Cardiac fibroblast (primary cell): Measurements from ENCODE around the gene SPATA33.

Experiments
- DNase-seq, 2 donors: peaks; one replicate each; pipeline versions ENCODE4 v3.0.0 to v3.0.0-alpha.2; 2010; ENCODE audit warnings: low read depth in 2 of 2
- H3K4me3 ChIP-seq, 2 donors: replicated peaks in 1 of 2; 1 replicate in 1 of 2; 2 replicates in 1 of 2; pipeline ENCODE4 v1.5.1; 2011; ENCODE audit warnings: low read depth in 2 of 2, low read length in 2 of 2, mild to moderate bottlenecking in 2 of 2, moderate library complexity in 1 of 2
- TF ChIP-seq, protein P1 (sequence below): IDR thresholded peaks from one replicate; pipeline ENCODE4 v1.5.1; 2011; ENCODE audit warnings: low read depth, mild to moderate bottlenecking, low read length, inconsistent platforms

Gene SPATA33

DNA sequence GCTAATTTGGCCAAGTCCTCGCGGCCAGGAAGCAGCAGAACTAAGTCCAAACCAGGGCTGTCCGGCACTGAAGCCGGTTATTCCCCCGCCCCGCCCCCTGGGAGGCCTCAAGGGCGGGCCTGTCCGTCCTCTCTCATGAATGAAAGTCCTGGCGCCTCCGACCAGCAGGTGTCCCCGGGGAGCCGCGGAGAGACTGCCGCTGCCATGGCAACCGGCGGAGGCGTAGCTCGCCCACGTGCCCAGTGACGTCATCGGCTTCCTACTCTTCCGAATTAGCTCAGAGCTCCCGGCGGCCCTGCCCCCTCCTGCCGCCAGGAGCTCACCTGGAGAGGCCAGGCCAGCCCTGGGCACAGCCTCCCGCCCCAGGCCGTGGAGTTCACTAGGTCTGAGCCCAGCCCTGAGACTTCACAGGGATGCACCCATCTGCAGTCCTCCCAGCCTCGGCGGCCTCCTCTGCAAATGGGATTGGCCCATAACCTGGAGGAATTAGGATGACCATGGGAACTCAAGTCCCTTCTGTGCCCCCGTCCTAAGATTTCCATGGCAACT, 42.5 kb downstream of the SPATA33 start:
- TF ChIP-seq, protein P1, sequence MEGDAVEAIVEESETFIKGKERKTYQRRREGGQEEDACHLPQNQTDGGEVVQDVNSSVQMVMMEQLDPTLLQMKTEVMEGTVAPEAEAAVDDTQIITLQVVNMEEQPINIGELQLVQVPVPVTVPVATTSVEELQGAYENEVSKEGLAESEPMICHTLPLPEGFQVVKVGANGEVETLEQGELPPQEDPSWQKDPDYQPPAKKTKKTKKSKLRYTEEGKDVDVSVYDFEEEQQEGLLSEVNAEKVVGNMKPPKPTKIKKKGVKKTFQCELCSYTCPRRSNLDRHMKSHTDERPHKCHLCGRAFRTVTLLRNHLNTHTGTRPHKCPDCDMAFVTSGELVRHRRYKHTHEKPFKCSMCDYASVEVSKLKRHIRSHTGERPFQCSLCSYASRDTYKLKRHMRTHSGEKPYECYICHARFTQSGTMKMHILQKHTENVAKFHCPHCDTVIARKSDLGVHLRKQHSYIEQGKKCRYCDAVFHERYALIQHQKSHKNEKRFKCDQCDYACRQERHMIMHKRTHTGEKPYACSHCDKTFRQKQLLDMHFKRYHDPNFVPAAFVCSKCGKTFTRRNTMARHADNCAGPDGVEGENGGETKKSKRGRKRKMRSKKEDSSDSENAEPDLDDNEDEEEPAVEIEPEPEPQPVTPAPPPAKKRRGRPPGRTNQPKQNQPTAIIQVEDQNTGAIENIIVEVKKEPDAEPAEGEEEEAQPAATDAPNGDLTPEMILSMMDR: peak; percentile 59
- DNase-seq: peak; percentile 98 to 99
- peak overlapping the region; percentile 82 to 87 for H3K4me3 ChIP-seq

DNA sequence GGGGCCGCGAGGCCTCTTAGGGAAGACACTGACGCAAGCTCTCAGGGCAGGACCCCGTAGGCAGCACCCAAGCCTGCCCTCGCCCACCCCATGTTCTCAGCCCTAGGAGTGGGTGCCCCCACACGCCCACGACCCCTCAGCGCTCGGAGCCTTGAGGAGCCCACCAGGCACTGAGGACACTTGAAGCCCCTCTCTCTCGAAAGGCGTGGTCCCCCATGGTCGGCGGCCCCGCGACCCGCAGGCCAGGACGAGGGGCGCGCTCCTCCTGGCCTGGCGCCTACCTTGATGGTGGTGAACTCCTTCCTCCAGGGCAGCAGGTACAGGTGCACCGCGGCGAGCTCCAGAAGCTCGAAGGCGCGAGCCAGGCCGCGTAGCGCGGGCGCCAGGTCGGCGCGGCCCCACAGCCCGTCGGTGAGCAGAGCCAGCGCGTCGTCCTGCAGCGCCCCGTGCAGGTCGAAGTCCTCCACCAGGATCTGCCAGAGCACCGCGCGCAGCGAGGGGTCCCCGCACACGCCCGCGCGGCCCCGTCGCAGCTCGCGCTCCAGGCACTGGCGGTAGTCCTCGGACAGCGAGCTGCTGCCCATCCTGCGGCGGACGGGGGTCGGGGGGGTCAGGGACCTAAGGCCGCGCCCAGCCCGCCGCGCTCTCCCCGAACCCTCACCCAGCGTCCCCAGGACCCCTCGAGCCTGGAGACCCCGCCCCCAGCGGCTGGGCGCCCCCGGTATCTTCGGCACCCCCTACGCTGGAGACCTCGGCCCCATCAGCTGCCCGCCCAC, 43.2 kb downstream of the SPATA33 start:
- peak in 1 of 2 donors; percentile 43 for DNase-seq
- peak overlapping the region; percentile 82 to 87 for H3K4me3 ChIP-seq
- TF ChIP-seq, protein P1: no peak

DNA sequence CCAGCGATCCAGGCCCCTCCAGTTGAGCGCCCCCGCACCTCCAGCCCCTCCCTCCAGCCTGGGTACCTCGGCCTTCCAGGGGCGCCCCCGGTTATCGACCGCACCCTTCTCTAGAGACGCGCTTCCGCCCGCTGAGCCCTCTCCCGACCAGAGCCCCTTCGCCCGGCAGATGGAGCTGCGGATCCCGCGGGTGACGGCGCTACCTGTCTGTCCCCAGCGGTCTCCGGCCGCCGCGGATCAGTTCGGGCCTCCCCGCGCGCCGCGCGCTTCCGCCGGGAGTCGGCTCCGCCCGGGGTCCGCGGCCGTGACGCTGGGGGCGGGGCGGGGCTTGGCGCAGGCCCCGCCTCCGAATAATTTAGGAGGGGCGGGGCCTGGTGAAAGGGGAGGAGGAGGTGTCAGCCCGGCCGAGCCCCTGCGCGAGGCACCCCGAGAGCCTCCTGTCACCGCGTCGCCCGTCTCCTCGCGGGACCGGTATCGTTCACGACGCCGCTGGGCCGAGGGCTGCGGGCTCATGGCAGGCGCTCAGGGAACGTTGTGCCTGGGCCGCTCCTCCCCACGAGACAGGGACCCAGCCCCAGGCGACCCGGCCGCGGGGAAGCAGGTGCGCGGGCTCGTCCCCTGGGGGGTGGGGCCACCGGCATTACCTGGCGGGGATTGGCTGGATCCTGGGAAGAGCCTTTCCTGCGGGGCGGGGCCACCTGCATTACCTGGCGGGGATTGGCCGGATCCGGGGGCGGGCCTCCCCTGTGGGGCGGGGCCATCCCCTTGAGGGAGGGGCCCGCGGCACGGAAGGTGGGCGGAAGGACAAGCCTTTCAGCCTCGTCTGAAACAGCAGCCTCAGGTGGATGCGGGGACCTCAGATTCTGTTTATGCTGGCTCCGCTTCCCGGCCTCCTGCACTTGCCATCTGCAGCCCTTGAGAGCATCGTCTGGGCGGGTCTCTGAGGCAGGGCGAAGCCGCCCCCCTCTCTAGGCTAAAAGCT, 44.1 kb downstream of the SPATA33 start, which contains the start of gene SPATA2L:
TSS of gene SPATA2L (minus strand) at position 281 of the 982 bp plus-strand sequence. CDS start 473 bp downstream, outside the sequence.
- H3K4me3 ChIP-seq: peak within 1 kb of the TSS; percentile 82 to 87
- TF ChIP-seq, protein P1: peak; percentile 10
- DNase-seq: peak; percentile 69 to 86

DNA sequence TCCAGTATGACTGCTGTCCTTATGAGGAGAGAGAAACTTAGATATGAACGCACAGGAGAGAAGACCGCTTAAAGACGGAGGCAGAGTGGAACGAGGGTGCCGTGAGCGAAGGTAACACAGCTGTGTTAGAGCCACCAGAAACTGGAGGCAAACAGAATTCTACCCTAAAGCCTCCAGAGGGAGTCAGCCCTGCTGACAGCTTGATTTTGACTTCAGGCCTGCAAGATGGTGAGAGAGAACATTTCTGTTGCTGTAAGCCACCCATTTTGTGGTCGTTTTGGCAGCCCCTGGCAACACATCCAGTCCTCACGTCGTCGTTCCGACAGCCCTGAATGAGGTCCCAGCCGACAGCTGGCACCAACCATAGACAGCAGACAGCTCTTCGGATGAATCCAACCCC, 46.6 kb downstream of the SPATA33 start:
- TF ChIP-seq, protein P1: no peak
- H3K4me3 ChIP-seq: no peak overlapping the region
- no peak for DNase-seq

DNA sequence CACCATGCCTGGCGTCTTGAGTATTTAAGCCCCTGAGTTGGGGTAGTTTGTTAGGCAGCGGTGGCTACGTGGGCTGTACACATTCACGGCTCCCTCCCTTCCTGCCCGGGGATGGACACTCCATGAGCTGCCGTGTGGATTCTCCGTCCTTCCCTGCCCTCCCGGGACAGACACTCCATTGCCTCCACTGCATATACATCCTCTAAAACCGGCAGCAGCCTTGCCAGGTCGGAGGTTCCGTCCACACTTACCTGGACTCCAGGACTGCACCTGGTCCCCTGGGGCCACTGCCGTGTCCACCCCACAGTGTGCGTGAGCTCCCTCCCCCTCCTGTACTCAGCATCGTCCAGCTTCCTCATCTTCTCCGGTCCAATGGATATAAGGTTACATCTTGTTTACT, 47.4 kb downstream of the SPATA33 start:
- H3K4me3 ChIP-seq: no peak overlapping the region
- no peak for DNase-seq
- TF ChIP-seq, protein P1: no peak

DNA sequence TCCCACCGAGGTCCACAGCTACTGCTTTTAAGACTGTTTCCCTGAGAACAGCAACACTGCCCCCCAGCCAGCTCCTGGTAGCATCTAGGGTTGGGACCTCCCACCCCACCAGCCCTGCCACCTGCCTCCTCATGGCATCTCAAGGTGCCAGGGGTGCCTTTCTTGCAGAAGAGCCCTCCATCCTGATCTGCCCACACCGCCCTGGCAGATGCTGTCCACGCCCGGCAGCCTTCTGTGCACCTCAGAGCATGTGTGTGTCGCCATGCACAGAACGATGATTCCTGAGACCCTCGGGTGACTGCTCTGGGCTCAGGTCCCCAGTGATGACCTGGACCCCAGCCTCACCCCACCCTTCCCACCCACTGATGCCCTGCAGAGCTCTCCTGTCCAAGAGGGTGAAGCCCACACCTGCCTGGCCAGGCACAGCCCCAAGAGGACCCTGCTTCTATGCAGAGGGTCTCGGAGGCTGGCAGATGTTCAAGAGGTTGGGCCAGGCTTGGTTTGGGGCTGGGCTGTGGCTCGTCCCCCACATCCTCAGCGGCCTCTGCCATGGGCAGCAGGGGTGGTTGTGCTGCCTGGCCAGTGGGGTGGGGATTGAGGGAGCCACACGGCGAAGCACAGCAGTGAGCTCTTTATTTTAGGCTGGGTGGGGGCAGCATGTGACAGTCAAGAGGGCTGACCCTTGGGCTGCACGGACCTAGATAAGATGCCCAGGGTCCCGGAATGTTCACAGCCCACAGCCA, 49.1 kb downstream of the SPATA33 start:
- no peak for DNase-seq
- TF ChIP-seq, protein P1: no peak
- H3K4me3 ChIP-seq: no peak overlapping the region
